ENCODE measurements around the gene TSPAN5.
"Not testable (repeated sequence)": the region's sequence is repeated elsewhere in the genome, so short reads cannot be mapped to it uniquely, and the experiment has no call there.

The TSPAN5 gene

DNA sequence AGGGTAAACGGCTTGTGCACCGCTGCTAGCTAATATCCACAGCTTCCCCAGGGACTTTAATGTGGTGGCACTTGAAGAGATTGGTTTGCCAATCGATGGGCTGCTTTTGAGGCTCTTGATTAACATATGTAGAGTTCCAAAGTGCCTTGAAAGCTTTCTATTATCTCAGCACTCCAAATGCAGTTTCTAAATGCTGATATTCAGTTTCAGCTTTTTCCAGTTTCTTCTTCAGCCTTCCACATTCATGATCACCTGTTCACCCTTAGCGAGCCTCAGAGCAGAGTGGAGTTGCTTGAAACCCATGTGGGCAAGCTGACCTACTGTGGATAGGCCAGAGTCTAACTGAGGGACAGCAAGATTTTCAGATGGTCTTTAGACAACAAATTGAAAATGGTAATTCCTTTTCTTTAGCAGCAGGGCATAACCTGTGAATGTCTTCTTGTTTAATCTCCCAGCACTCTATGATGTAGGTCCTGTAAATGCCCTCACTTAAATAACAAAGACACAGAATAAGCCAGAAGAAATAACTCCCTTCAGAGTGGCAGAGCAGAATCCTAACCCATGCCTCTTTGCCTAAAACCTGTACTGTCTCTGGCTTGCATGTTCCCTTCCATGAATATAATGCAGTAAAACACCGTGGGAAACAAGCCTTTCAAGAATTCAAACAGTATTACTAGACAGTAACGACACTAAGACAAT lies 99.8 kb downstream of the TSPAN5 start:
- DNase-seq (ENCODE audit: low read depth in 1 of 2, low spot score in 1 of 2): no peak

DNA sequence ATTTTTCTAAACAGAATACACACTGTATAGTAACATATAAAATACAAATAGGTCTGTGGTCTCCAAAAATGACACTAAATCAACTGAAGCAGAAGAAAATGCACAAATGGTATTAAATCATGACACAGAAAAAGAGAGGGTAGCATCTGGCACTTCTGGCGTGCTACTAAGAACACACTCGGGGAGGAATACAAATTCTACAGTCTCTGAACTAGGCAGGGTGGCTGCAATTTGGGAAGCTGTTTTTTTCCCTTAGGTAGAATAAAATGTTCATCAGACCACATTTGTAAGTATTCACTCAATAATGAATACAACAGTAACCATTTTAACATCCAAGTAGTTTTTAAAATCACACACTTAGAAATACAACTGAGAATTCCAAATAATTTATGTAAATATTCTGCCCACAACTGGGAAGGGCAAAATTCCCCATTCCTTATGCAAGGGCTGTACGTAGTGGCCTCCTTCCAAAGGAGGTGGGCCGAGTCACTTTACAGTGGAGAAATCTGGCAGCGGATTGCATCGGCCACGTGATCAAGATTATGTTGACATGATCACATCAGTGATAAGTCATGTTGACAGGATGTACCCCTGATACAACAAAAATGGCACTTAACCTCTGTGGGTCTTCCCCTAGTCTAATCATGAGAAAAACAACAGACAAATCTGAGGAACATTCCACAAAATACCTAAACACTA lies 101.1 kb downstream of the TSPAN5 start:
- no peak for DNase-seq (ENCODE audit: low read depth in 1 of 2, low spot score in 1 of 2)

DNA sequence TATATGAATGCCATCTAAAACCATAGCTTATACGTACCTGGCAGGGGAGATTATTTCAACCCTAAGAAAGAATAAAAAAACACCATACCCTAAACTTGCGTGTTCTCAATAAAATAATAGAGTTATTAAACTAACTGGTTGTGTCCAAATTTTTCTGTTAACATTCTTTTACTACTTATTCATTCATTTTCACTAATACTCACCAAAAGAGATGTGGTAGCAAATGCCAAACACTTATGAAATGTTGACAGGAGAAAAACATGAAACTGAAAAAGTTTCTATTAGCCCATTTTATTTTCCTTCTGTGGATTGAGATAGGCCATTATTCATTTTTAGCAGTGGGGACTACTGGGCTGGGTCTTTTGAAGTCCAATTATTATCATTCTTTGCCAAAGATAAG lies 102.0 kb downstream of the TSPAN5 start:
- no peak for DNase-seq (ENCODE audit: low read depth in 1 of 2, low spot score in 1 of 2)

DNA sequence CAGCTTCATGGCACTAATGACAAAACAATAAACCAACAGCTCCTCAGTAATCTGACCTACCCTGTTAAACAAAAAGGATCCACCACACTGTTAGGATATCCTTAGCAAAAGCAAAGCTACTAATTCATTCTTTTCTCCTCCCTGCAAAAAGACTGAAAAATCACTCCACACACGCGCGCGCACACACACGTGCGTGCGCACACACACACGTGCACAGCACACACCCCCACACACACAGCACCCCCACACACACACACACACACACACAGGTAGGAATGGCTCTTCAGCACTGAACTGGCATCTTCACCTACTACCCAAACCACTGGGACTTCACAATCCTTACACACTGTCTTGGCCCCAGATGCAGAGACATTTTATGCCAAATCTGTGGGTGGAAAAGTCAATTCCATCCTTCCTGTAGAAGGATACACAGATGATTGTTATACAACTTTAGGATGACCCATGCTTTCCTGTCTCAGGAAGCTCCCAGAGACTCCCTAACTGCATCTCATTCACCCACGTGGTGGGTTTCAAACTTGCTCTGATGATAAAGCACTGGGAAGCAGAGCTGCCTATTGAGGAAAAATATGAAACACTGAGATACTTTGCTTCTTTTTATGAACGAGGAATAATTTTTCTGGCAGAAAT lies 102.5 kb downstream of the TSPAN5 start:
- no peak for DNase-seq (ENCODE audit: low read depth in 1 of 2, low spot score in 1 of 2)

DNA sequence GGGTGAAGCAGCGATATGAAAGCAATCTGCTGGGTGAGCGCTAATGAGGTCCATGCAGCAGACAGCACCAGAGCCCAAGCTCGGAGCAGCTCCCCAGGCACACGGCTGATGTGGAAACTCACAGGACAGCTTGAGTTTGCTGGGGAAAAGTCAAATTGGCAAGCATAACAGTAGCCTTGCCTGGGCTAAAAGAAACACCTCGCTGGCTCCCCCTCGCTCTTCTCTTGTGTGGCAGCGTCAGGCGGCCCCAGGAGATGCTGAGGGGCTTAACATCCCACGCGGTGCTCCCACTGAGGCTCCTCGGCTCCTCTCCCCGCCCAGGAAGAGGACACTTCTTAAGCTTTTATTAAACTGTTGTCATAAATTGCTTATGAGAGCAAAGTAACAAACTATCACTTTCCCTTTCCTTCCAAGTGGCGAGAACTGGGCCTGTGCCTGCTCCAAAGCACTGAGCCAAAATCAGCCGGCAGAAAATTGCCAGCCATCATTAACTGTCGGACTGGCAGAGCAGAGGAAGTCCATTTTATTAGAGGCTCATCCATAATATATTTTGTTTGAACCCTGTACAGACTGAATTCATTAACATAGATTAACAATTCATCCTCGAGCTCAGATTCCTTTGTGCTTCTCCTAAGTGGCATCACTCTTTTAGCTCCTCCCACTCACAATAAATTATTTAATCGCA lies 111.4 kb downstream of the TSPAN5 start:
- DNase-seq (ENCODE audit: low read depth in 1 of 2, low spot score in 1 of 2): no peak

DNA sequence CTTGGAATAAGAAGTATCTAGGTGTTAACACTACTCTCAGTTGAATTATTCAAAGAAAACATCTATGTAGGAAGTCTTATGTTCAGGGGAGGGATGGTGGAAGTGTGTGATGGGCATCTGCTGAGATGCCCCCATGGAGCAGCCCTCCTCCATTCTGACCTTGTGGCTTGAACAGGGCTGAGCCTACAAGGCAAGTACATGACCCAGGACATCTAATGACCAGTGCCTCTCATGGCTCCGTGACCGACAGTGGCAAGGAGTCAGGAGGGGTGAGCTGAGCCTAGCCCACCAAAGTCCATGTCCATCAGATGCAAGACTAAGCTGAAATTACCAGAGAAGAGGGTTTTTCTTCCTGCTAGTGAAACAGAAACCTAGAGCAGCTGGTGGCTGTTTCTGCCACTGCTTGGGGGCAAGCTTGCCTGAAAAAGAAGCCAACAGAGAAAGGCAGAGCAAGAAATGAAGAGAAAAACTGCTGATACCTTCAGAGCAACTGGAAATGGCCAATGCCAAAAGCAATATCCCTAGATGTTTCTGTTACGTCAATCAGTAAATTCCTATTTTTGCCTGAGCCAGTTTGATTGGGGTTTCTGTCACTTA lies 113.5 kb downstream of the TSPAN5 start:
- no peak for DNase-seq (ENCODE audit: low read depth in 1 of 2, low spot score in 1 of 2)

DNA sequence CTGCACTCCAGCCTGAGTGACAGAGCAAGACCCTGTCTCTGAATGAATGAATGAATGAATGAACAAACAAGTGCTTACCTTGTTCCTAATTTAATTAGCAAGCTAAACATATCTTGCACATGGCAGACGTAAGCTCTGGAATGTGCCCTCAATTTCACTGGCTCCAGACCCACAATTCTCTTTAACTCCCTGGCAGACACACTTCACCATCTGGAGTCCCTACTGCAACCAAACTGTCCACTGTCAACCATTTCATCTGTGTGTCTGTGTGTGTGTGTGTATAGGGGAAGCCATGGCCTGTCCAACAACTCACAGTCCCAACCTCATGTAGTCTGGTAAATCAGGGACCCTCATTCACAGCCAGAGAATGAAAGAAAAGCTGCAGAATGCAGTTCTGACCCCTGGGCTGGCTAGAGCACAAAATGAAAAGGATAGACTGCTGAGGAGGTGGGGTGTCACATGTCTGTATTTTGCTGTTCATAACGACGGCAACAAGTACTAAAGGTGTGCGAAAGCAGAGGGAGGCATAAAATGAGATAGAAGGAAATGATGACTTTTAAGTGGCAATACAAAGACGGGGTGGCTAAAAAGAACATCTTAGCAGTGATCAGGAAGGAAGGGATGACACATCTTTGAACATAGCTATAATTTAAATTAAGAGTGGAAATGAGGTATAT lies 114.1 kb downstream of the TSPAN5 start:
- no peak for DNase-seq (ENCODE audit: low read depth in 1 of 2, low spot score in 1 of 2)

DNA sequence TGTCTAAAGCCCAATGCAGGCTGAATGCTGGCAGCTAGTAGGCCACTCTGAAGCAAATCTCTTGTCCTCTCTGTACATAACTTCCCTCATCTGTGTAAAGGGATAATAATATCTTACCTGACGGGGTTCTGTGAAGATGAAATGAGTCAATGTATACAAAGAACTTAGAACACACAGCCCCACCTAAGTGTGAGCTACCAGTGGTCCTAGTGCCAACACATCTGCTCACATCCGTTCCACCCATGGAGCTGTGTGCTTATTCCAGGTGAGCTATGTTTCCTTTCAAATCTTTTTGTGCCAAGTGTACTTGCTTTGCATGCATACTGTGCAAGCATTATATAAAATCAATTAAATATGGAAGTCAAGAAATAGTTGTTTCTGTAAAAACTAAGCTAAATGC lies 116.4 kb downstream of the TSPAN5 start:
- DNase-seq (ENCODE audit: low read depth in 1 of 2, low spot score in 1 of 2): no peak

DNA sequence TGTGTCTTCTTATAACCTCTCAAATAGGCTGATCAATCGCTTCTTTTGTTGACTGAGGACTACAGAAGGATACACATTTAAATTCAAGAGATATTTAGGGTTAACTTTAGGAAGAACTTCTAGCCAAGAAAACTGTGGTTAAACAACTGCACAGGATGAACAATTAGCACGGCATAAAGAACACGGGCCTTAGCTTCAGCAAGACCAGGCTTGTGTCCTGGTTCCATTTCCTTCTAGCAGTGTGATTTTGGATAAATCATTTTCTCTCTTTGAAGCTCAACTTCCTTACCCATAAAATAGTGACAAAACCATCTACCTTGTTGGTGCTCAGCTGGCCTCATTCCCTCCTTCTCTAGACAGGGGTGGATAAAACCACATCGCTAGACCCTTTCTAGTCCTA lies 117.6 kb downstream of the TSPAN5 start:
- DNase-seq (ENCODE audit: low read depth in 1 of 2, low spot score in 1 of 2): no peak

DNA sequence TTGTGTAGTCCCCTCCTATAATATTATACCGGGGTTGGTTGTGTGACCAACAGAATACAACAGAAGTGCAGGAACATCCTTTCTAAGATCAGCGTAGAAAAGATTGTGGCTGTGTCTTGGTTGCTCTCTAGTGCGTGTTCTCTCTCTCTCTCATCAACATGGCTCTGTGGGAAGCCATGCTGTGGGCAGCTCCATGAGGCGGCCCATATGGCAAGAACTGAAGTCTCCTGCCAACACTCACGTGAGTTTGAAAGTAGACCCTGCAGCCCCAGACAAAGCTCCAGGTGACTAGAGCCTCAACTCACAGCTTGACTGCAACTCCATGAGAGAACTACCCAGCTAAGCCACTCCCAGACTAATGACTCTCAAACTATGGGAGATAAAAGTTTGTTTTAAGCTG lies 118.7 kb downstream of the TSPAN5 start:
- DNase-seq (ENCODE audit: low read depth in 1 of 2, low spot score in 1 of 2): no peak

DNA sequence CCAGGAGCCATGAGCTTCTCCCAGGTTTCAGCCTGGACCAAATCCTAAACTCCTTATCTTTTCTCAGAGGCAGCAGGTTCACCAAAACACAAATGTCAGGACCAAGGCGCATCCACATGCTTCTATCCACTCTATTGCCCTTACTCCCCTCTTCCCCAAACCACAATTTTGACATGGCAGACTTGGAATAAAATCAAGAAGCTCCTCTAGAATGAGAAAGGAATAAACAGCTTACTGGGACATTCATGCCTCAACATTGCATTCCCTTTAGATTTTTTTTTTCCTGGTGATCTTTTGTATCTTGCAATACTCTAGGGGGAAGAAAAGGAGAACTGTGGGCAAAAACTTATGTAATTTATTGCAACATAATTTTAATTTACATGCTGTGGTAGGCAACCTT lies 119.1 kb downstream of the TSPAN5 start:
- DNase-seq (ENCODE audit: low read depth in 1 of 2, low spot score in 1 of 2): no peak

DNA sequence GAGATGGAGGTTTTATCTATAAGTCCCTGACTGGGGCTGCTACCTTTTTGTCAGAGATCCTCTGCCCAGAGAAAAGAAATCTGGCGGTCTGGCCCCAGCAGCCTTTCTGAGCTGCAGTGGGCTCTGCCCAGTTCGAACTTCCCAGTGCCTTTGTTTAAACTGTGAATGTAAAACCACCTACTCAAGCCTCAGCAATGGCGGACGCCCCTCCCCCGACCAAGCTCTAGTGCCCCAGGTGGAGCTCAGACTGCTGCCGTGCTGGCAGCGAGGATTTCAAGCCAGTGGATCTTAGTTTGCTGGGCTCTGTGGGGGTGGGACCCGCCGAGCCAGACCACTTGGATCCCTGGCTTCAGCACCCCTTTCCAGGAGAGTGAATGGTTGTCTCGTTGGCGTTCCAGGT lies 121.8 kb downstream of the TSPAN5 start:
- DNase-seq (ENCODE audit: low read depth in 1 of 2, low spot score in 1 of 2): no peak

DNA sequence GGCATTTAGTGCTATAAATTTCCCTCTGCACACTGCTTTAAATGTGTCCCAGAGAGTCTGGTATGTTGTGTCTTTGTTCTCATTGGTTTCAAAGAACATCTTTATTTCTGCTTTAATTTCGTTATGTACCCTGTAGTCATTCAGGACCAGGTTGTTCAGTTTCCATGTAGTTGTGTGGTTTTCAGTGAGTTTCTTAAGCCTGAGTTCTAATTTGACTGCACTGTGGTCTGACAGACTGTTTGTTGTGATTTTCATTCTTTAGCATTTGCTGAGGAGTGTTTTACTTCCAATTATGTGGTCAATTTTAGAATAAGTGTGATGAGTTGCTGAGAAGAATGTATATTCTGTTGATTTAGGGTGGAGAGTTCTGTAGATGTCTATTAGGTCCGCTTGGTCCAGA lies 124.3 kb downstream of the TSPAN5 start:
- not testable (repeated sequence) for DNase-seq (ENCODE audit: low read depth in 1 of 2, low spot score in 1 of 2)

DNA sequence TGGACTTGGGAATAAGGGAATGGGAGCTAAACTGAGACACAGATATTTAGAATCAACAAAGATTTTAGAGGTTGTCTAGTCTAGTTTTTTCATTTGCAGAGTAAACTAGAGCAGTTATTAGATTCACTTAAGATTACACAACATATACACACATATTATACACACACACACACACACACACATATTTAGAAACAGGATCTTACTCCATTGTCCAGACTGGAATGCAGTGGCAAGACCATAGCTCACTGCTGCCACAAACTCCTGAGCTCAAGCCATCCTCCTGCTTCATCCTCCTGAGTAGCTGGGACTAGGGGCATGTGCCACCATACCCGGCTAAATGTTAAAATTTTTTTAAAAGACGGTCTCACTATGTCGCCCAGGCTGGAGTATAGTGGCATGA lies 127.8 kb downstream of the TSPAN5 start:
- no peak for DNase-seq (ENCODE audit: low read depth in 1 of 2, low spot score in 1 of 2)

DNA sequence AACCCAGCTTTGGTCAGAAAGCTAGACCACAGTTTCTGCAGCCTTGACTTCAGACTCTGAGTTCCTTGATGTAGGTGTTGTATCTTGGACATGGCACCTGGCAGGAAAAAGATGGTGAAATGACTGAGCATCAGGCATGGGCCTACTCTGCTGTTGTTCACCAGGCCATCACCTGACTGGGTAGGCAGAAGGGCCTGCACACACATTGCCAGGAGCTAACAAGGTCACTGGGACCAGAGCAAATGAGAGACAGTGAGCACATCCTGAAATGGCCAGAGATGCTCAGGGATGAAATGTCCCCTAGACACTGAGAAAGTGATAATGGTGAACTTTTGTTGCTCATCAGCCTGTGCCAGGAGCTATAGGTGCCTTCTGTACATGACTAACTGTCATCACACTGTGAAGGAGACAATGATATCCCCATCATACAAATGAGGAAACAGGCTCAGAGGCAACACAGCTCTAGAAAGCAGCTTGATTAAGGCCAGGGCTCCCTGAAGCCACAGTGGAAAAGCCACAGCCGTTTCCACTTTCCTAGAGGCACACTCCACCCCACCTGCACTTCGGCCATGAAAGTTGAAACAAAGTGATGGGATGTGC lies 128.3 kb downstream of the TSPAN5 start:
- DNase-seq (ENCODE audit: low read depth in 1 of 2, low spot score in 1 of 2): no peak

DNA sequence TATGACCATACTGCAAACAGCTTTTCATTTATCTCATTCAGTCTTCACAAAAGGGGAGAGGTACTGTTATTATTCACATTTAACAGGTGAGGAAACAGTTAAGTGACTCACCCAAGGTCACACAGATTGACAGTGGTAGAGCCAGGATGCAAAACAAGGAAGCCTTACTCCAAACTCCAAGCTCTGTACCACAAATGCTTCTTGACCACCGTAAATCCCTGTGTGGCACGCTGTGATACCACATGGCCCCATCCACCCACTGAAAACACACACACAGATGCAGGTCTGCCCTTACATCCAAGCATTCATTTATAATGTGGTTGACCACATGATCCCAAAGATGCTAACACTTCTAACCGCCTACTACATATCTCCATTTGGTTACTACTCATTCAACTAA lies 129.5 kb downstream of the TSPAN5 start:
- no peak for DNase-seq (ENCODE audit: low read depth in 1 of 2, low spot score in 1 of 2)

DNA sequence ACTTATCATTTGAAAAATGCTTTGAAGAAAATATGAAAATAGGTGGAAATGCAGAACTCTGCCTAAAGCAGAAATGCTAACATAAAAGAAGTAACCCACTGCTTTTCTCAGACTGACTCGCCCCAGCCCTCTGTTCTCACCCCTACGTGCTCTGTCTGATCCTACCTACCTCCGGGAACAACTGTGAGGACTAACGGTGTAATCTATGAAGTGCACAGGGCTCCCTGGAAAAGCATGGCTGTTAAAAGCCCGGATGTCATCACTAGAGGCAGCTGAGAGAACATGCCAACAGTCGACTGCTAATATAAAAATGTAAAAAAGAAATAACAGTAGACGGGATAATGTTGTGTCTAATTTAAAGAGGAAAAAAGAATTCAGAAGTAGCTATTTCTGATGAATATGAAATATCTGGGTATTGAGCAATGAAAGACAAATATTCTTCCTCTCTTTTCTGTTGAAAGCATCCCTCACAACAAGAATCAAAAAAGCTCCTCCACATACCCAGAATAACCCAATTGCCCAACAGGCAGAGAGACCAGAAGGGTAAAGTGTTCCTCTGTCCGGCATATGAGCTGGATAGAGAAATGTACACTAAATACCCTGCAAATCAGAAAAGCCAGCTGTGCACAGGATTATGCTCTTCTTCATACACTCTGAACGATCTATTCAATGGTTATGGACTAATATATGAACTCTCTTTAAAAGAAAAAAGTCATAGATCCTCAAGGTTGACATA lies 130.7 kb downstream of the TSPAN5 start:
- DNase-seq (ENCODE audit: low read depth in 1 of 2, low spot score in 1 of 2): no peak

DNA sequence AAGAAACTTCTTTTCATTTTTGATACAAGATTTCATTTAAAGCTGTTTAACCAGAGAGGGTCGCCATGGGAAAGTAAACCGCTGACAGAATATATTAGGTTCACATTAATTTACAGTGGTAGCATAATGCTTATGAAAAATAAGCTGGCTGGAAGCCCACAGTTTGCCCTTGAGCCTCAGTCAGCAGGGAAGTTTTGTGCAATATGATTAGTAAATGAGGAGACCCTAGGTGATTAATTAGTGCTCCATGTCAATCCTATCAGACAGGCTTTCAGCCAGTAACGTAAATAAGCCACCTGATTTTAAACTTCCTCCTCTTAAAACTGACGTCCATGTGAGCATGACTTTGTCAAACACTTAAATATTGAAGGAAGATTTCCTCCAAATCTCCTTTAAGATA lies 134.2 kb downstream of the TSPAN5 start:
- DNase-seq (ENCODE audit: low read depth in 1 of 2, low spot score in 1 of 2): no peak

DNA sequence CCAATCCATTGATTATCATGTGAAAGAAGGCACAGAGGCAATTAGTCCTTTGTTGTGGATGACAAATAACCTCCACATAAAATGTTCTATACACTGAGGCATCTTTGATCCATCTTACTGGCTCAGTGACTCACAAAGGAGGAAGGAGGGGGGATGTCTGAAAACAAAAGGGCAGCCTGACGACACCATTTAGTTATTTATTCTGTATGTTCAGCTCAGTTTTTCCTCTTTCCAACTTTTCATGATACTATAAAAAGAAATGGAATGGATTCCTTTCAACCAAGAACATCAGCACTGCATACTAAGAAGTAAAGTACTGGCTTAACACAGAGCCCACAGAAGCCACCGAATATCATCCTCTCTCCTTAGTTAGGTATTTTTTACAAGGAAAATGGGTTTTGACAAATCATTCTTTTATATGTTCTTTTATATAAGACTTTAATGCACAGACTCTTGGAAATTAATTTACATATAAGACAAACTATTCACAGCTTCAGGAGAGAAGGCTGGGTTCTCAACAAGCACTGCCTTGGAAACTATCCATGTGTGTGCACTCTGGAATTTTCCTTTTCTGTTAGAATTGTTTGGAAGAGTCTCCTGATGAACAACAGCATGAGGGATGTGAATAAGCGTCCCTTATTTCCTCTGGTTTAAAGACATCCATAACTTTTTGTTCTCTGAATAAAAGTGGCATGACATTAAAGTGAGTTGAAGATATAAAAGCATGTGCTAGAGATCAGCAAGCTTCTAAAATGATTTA lies 135.6 kb downstream of the TSPAN5 start:
- DNase-seq (ENCODE audit: low read depth in 1 of 2, low spot score in 1 of 2): no peak

Measured in activated CD4-positive, alpha-beta T cell treated with anti-CD3 and anti-CD28 coated beads, Interleukin-2, amount 50 U/mL, for 24 hours (primary cell).